HS-5 (cell line): Measurements from ENCODE around the gene SMURF1.

Experiments
- DNase-seq: peaks from one replicate; pipeline ENCODE4 v3.0.0-alpha.2; 2012; ENCODE audit warnings: low read depth

The SMURF1 gene

DNA sequence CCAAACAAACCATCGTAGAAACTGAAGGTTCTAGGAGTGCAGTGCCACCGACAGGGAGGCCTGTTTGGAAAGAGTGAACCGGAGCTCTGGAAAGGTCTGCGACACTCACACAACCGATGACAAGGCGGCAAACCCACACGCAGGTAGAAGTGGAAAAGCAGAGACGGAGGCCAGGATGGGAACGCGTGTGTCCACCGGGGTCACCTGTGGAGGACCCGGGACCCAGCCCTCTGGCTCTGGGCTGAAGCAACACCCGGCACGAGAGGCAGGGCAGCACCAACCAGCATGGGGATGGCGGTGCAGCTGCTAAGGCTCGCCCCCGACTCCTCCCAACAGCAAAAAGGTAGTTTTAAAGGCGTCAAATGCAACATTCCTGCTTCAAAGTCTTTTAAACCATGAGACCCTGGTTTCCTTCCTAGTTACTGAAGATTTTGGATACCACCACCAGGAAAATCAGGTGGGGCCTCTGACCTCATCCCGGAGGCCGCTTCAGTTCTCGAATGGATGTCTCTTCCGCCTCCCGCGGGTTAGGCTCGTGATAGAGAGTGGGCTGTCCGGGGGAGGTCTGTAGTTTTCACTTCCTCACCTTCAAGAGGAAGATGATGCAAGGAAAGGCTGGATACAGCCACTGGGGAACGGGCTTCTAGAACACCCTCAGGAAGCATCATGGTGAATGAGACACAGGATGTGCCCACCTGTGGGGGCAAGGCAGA lies 115.5 kb downstream of the SMURF1 start:
- DNase-seq, result no peak

DNA sequence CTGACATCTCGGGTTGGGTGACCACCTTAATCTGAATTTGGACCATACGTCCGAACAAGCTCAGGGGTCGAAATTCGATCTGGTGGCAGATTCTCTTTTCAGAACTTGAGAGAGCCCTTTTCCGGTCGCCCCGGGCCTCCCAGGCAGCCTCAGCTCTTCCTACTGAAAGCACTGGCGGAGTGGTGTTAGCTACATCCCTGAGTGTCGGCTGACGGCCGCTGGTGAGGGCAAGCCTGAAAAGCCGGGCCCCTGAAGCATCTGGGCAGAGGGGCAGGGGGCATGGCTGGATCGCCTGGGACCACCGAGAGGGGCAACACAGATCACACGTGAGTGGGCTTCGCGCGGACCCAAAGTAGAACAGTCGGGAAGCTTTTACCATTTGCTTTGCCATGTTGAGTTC lies 116.1 kb downstream of the SMURF1 start:
- DNase-seq, result no peak

DNA sequence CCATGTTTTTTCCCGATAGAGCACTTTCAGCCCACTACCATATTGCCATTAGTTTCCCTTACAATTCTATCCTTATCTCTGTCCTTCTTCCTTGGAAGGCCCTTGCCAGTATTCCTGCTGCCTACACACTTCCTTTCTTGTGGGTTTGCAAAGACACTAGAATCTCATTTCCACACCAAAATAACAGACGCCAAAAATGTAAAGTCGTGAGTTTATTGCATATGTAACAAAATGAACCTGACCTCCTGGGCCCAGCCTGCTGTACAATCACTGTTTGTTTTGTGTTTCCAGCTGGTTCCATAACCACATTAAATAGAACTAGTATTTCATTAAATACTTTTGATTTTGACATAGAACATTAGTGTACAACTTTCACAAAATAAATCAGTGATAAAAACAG lies 116.7 kb downstream of the SMURF1 start:
- DNase-seq, result no peak

DNA sequence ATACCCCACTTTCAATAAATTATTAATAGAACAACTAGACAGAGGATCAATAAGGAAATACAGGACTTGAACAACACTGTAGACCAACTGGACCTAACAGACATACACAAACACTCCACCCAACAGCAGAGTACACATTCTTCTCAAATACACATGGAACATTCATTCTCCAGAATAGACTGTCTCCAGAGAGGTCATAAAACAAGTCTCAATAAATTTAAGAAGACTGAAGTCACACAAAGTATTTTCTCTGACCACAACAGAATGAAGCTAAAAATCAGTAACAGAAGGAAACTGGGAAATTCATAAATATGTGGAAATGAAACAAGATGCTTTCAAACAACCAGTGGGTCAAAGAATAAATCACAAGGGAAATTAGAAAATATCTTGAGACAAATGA lies 119.8 kb downstream of the SMURF1 start:
- DNase-seq, result no peak

DNA sequence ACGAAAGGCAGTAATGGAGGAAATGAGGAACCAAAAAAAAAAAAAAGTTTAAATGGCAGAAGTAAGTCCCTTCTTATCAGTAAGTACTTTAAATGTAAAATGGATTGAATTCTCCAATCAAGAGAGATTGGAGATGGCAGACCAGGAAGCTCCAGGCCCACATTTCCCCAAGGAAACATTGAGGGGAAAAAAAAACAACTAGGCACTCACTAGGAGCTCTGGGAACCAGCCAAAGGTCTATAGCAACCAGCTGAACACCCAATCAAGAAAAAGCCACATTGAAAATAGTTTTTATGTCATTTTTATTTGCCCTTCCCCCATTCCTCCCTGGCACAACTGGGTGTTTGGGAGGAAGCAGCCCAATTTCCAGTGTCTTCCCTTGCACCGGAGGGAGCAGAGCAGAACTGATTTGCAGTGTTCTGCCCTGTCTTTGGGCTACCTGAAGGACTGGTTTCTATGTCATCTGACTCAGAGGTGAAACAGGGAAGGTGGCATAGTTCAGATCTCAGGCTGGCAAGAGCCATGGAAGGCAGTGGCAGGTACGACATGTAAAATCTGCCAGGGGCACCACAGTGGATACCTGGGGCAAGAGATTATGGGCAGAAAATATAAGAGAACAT lies 121.9 kb downstream of the SMURF1 start:
- DNase-seq, result no peak

DNA sequence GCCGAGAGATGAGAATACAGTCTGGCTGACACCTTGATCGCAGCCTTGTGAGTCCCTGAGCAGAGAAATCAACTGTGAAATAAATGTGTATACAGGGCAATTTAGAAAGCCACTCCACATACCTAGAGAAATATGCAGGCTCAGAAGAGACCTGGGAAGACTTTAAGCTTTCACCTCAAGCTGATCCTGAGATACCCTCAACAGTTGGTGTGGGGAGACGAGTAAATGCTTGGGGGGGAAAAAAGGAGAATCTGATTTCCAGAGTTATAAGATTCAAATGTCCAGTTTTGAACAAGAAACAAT lies 123.5 kb downstream of the SMURF1 start:
- no peak for DNase-seq

DNA sequence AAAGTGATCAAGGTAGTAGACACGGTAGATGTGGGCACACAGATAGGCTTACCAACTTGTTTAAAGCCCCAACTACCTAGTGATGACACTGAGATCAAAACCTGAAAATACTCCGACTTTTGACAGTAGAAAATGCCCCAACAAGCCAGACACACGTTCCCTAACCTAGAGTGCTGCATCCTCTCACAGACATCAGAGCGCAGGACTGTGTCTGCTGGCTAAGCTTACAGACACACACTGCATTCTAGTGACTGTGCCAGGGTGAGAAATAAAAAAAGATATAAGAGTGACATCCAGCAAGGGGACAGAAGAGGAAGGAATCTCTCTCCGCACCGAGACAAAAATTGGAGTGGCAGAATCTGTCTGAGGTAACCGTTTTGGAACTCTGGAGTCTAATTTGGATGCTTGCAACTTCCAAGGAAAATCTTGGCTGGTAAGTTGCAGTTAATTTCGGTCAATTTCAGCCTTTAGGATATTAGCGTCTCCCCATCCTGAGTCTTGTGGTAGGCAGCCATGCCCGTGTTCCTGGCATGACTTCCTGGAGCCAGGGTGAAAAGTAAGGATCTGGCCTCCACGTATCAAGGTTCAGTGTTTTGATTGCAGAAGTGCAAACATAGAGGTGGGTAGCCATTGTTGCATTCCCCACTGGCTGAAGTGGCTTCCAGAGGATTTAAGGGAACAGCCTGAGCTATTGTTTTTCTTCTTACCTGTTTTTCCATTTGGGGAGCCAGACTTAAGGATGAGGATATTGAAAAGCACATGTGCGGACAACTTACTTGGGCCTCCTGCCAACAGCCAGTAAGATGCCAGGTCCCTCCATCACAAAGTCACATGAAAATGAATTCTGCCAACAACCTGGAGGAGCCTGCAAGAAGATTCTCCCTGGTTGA lies 124.1 kb downstream of the SMURF1 start:
- no peak for DNase-seq

DNA sequence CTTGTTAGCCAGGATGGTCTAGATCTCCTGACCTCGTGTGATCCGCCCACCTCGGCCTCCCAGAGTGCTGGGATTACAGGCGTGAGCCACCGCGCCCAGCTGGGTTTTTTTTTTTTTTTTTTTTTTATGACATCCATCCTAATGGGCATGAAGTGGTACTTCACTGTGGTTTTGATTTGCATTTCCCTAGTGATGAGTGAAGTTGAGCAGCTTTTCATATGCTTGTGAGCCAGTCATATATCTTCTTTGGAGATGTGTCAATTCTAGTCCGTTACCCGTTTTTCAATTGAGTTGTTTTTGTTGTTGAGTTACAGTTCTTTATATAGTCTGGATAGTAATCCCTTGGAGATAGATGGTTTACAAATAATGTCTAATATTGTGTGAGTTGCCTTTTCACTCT lies 127.7 kb downstream of the SMURF1 start:
- DNase-seq, result no peak

DNA sequence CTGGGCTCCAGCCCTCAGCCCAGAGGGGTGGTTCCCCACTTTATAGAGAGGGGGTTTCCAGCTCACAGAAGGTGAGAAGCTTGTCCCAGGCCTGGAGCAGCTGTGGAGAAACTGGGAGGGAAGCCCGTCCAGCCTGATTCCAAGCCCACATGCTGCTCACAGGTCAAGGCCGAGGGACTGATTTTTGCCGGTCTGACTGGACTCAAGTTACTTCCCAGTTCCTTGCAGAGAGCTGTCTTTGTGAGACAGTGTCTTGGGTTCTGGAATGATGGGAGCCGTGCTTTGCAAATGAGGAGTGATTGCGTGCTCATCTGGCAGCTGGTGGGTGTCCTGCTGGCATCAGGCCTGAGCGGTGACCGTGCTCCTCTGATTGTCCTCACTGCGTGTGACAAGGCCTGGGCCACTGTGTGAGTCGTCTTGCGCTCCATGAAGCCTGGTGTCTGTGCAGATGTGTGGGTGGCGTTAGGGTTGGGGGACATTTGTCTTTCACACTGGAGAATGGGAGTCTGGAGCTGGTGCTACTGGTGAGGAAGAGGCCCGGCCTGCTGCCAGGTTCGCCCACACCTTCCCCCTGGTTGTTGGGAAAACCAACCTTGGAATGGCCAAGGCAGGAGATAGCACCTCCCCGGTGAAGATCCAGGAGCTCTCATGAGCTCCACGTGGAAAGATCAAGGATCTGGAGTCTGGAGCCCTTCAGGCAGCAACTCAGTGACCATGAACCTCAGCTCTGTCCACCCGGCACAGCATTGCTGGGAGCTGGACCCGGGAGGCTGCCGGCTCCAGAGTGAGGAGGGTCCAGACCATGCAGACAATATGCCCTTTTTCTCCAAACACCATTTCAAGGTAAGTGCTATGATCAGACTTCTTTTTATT lies 129.6 kb downstream of the SMURF1 start:
- DNase-seq, result no peak

DNA sequence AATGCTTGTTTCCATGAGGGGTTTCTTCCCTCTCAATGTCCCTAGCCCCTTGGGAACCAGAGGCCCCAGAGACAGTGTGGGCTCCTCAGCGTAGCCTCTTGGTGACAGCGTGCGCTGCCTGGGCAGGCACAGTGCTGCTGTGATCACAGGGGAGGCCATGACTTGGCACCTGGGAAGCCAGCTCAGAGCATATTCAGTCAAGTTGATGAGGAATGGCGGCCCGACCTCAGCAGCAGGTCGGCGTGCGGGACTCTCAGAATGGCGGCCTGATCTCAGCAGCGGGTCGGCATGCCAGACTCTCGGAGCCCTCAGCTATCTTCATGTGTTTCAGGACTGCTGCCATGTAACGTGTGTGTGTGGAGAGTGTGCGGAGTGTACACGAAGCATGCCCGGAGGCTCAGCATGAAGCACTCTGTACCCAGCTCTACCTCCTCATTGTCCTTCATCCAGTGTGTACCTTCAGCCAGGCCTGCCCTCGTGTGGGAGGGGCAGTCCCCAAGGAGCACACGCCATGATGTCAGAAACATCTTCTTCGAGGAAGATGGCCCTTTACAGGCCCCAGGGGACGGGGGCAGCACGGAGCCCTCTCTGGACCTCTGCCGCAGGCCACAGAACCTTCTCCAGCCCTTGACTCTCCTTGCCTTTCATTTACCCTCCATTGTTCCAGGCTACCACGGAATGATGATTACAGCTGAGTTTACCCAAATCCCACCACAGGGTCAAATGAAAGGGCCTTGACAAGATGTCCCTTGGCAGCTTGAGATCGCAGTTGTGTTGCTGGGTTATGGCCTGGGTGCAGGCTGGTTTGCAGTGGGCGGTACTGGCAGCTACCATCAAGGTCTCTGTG lies 130.4 kb downstream of the SMURF1 start:
- DNase-seq, result no peak

DNA sequence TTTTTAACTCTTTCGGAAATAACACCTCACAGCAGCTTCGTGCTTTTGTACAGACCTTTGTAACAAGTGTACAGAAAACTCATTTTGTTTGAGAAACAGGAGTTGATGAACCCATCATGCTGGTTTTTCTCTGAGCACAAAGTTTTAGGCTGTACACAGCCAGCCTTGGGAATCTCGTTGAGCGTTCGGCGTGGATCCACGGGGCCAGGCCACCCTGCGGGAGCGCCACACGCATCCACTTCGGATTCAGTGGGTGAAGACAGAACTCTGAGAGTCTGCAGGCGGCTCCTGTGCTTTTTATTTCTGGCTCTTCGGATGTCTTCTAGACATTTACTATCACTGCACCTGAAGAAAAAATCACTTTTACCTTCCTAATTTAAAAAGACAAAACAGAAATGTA lies 131.2 kb downstream of the SMURF1 start:
- no peak for DNase-seq

DNA sequence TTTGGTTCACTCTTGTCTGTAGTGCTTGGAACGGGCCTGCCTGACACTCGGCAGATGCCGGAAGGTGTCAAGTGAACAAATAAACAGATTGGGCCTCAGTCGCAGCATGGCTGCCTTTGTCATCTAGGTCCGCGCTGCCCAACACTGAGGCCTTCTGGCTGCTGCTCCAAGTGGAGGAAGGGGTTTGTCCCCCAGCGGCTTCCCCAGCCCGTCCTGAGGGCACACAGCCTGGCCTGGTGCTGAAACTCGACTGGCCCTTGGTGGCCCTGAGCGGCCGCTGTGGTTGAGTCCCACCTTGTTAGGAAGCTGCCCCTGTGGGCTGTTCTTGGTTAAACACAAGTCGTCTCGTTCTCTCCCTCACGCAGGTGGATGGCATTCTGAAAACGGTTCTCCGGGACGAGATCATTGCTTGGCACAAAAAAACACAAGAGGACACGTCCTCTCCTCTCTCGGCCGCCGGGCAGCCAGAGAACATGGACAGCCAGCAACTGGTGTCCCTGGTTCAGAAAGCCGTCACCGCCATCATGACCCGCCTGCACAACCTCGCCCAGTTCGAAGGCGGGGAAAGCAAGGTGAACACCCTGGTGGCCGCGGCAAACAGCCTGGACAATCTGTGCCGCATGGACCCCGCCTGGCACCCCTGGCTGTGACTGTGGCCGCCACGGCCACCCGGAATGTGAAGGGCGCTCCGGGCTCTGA lies 132.1 kb downstream of the SMURF1 start:
- no peak for DNase-seq

DNA sequence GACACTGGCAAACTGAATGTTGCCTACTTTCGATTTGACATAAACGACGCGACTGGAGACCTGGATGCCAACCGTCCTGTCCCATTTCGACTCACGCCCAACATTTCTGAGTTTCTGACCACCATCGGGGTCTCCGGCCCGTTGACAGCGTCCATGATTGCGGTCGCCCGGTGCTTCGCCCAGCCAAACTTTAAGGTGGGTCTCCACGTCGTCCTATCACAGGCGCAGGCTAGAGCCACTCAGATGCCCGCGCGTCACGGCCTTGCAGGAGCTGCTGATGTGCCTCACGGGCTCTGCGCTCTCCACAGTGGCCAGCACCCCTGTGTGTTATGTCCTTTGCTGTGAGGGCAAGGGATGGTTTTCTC lies 132.6 kb downstream of the SMURF1 start:
- no peak for DNase-seq

DNA sequence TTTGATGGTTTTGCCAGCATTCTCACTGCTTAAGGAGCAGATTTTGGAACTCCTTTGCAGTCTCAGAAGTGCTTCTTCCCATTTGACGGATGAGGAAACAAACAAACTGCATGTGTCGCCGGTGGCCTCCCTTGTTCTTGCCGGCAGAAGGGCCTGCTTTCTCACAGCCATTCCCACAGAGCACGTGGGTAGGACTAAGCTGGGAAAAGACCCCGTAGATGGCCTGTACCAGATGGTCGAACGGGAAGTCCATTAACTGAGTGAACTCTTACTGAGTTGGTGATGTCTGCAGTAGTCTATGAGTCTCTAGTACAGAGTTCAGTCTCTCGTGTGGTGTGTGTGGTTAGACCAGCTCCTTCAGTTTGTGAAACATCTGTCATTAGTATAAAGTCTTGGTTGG lies 133.6 kb downstream of the SMURF1 start:
- no peak for DNase-seq

DNA sequence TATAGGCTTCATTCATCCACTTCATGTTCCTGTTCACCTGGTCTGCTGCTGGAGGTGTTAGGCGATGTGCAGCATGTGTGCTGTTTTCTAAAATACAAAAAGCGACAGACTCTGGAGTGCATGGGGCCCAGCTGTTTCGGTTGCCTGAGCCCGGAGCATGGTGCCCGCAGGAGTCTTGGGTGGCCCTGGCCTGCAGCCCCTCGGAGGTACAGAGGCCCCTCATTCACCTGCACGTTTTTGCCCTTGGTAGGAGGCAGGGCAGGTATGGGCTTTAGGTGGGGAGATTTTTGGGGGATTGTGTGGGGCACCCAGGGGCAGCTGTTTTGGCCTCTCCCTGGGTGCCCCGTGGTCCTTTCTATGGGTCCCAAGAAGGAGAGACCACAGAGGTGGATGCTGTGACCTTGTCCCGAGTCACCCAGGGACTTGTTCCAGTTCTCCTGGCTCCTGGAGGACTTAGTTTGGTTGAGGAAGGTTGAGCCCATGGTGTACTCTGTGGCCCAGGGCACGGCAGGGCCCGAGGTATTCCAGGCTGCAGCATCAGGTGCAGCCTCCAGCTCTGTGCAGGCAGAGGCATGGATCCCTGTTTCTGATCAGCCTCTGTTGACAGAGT lies 134.9 kb downstream of the SMURF1 start:
- no peak for DNase-seq

DNA sequence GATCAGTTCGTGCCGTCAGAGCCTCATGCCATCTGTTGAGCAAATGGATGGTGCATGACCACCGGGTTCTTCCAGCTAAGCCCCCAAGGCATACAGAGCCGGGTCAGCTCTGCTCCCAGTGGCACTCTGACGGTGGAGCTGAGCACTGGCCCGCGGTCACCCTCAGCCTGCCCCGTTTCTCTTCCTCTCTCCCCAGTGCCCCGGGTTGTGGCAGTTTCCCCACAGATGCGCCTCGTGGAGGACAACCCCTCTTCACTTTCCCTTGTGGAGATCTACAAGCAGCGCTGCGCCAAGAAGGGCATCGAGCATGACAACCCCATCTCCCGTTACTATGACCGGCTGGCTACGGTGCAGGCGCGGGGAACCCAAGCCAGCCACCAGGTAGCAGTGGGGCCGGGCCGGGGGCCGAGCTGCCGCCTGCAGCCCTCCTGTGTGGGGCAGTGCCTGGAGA lies 135.7 kb downstream of the SMURF1 start:
- no peak for DNase-seq

DNA sequence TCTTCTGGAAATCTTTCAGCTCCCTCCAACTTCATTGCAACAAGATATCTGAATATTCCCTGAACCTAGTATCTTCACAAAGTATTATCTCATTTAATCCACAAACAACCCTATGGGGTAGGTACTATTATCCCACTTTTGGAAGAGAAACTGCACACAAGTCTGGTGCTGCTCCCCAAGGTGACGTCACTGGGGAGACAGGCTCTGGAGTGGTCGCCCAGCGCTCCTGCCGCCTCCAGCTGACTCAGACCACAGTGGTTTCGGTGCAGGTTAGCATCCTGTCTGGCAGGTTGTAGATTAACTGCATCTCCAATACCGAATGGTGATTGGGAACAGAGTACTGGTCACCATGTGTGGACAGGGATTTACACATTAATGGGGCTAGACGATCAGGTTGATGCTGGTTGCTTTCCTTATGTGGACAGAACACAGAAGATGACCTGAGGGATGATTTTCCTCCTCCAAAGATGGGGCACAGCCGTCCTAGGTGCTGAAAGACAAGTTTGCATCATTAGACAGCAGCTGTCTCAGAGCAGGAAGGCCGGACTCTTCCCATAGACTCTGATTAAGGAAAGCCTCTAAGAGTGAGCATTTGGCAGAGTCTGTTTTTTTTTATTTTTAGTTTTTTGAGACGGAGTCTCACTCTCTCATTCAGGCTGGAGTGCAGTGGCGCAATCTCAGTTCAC lies 137.0 kb downstream of the SMURF1 start:
- DNase-seq, result no peak

DNA sequence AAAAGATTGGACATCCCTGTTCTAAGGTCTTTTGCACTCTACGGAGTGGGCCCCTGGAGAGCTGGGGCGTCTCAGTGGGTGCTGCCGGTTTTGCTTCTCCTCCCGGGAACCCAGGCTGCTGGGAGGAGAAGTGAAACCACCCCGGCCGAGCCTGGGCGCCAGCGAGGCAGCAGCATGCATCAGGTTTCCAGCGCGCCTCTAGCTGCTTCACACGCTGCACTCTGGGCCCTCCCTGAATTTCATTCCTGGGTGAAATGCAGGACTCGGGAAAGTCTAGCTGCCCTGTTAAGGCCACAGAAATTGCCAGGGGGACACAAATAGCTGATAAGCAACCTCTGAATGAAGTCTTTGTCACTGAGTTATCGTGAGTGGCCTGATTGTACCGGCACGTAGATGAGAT lies 138.1 kb downstream of the SMURF1 start:
- DNase-seq, result no peak

DNA sequence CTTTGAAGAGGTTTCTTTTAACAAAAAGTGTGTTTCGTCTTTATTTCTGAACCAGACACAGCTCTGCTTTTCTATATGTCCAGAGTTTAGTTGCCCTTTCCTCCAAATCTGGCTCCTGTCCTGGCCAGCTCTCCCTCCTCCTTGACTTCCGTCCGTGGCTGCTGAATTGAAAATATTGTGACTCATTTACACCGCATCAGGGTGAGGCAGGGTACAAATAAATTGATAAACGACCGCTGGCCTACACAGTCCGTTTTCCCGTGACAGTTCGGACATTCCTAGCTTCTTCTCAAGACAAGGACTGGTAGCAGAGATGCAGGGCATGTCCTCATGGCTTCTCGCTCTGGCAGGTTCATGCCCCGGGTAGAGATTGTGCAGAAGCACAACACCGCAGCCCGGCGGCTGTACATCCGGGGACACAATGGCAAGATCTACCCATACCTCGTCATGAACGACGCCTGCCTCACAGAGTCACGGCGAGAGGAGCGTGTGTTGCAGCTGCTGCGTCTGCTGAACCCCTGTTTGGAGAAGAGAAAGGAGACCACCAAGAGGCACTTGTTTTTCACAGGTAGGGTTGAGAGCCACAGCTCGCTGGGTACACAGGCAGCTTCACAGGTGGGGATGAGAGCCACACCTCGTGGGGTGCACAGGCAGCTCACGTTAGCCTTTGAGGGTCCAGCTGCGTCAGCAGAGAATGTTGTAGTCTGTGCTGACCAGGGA lies 139.0 kb downstream of the SMURF1 start:
- DNase-seq, result no peak
